Endothelial cell of umbilical vein (primary cell): ENCODE measurements around the gene PLCD3. TPM values are rescaled to one million over a fixed set of nuclear protein-coding genes. Genes with fewer than 3 reads are reported as not detected.

Experiments used
- BruUV-seq: library from RNA; stranded (reverse); fragments of 400-500 nt; replicated peaks from 2 replicates; lab custom pipeline; 2021; lab: Mats Ljungman, UMichigan
- CTCF ChIA-PET: fragments of 300-600, 350-600 bp; sonication (Branson Sonifier 250); formaldehyde crosslinking; loops from one replicate; lab custom pipeline; 2021; ENCODE audit warnings: antibody characterized with exemption, inconsistent platforms; lab: Charles Lee
- POLR2A ChIA-PET: fragments of 300-600, 350-600 bp; sonication (Branson Sonifier 250); formaldehyde crosslinking; loops from one replicate; lab custom pipeline; 2021; ENCODE audit warnings: antibody characterized with exemption, inconsistent platforms; lab: Charles Lee
- DNase-seq: peaks from one replicate; pipeline ENCODE4 v3.0.0-alpha.2; 2011; ENCODE audit warnings: low read depth, low spot score
- FAIRE-seq: peaks from 2 replicates; lab custom pipeline; 2011; peaks lifted over from hg19 to GRCh38; lab: Jason Lieb, UNC
- H2AFZ ChIP-seq: 2 replicates; pipeline ENCODE4 v1.6.0; 2012; ENCODE audit warnings: low read depth, low read length, control low read depth, inconsistent platforms
- H3K27ac ChIP-seq: 2 replicates; pipeline ENCODE4 v1.5.1; 2011; ENCODE audit warnings: low read depth, mild to moderate bottlenecking, control low read depth, low read length, moderate library complexity; ENCODE audit not compliant: insufficient read depth
- H3K27me3 ChIP-seq, 2 experiments: 2 replicates each; pipeline versions ENCODE4 v1.6.0 to v1.6.1; 2011; ENCODE audit warnings: low read length in 2 of 2, mixed read lengths in 1 of 2; ENCODE audit not compliant: control insufficient read depth in 2 of 2, insufficient read depth in 2 of 2
- H3K36me3 ChIP-seq, 2 experiments: 2 replicates in 1 of 2; 3 replicates in 1 of 2; pipeline ENCODE4 v1.5.1; 2011; ENCODE audit warnings: low read length in 2 of 2, mild to moderate bottlenecking in 1 of 2, moderate library complexity in 1 of 2; ENCODE audit not compliant: control insufficient read depth in 2 of 2, insufficient read depth in 2 of 2; ENCODE audit errors: extremely low read depth in 1 of 2
- H3K4me1 ChIP-seq: 3 replicates; pipeline ENCODE4 v1.5.1; 2011; ENCODE audit warnings: mild to moderate bottlenecking, low read length; ENCODE audit not compliant: control insufficient read depth, insufficient read depth; ENCODE audit errors: extremely low read depth
- H3K4me2 ChIP-seq: 2 replicates; pipeline ENCODE4 v1.6.1; 2011; ENCODE audit warnings: low read length, control low read depth, mixed read lengths; ENCODE audit not compliant: insufficient read depth
- H3K4me3 ChIP-seq, 3 experiments: fragments of 200-600 bp in 1 of 3; sonication (generic), shearing (Covaris generic) in 1 of 3; replicated peaks in 1 of 3; 2 replicates each; pipeline ENCODE4 v1.5.1; 2011 to 2016; ENCODE audit warnings: control low read depth in 3 of 3, low read length in 3 of 3, mild to moderate bottlenecking in 2 of 3, inconsistent platforms in 1 of 3, low read depth in 1 of 3, moderate library complexity in 1 of 3; ENCODE audit not compliant: insufficient read depth in 1 of 3
- H3K79me2 ChIP-seq: 2 replicates; pipeline ENCODE4 v1.6.0; 2012; ENCODE audit warnings: low read length, inconsistent platforms; ENCODE audit not compliant: control insufficient read depth, insufficient read depth
- H3K9ac ChIP-seq: replicated peaks from 2 replicates; pipeline ENCODE3; 2011; ENCODE audit warnings: low read length, control low read depth; ENCODE audit not compliant: insufficient read depth; ENCODE audit errors: extremely low read depth
- H3K9me1 ChIP-seq: replicated peaks from 3 replicates; pipeline ENCODE4 v1.6.0; 2011; ENCODE audit warnings: mild to moderate bottlenecking, low read length; ENCODE audit not compliant: control insufficient read depth, insufficient read depth; ENCODE audit errors: extremely low read depth
- H3K9me3 ChIP-seq: replicated peaks from 2 replicates; pipeline ENCODE4 v1.5.1; 2012; ENCODE audit warnings: low read length, inconsistent platforms; ENCODE audit not compliant: control insufficient read depth, insufficient read depth
- H4K20me1 ChIP-seq: replicated peaks from 2 replicates; pipeline ENCODE3; 2011; ENCODE audit warnings: mild to moderate bottlenecking, low read length; ENCODE audit not compliant: control insufficient read depth, insufficient read depth; ENCODE audit errors: extremely low read depth
- EZH2 ChIP-seq: IDR thresholded peaks from 2 replicates; pipeline ENCODE4 v1.6.1; 2012; ENCODE audit warnings: borderline replicate concordance, low read depth, mild to moderate bottlenecking, moderate library complexity, low read length, inconsistent platforms; ENCODE audit not compliant: severe bottlenecking
- FOS ChIP-seq: IDR thresholded peaks from 2 replicates; pipeline ENCODE4 v1.6.1; 2011; ENCODE audit warnings: mild to moderate bottlenecking, low read length, moderate library complexity, borderline replicate concordance; ENCODE audit not compliant: insufficient read depth
- GATA2 ChIP-seq: IDR thresholded peaks from 2 replicates; pipeline ENCODE4 v1.7.0; 2011; ENCODE audit warnings: low read depth, mild to moderate bottlenecking, moderate library complexity, mixed read lengths, low read length; ENCODE audit not compliant: insufficient read length, insufficient read depth
- JUN ChIP-seq: IDR thresholded peaks from 2 replicates; pipeline ENCODE4 v1.6.1; 2011; ENCODE audit warnings: borderline replicate concordance, low read depth; ENCODE audit not compliant: insufficient read length, insufficient read depth
- MYC ChIP-seq: IDR thresholded peaks from one replicate; pipeline ENCODE4 v1.6.1; 2011; ENCODE audit warnings: mild to moderate bottlenecking, low read depth, low read length
- POLR2A ChIP-seq: IDR thresholded peaks from 2 replicates; pipeline ENCODE4 v1.6.1; 2012; ENCODE audit warnings: low read depth, mild to moderate bottlenecking, control low read depth, low read length
- dilution Hi-C: fragments of 300-500 bp; cut with MboI; formaldehyde crosslinking; loops from one replicate; pipeline ENCODE4 v1.15.0; 2019; ENCODE audit warnings: low sequenced_read_pairs; ENCODE audit not compliant: extremely low pct_ligation_motif_present
- intact Hi-C: fragments of 100-400 bp; cut with micrococcal nuclease; formaldehyde crosslinking; loops from one replicate; pipeline ENCODE4 v1.10.0; 2022
- polyA plus RNA-seq, 4 experiments: library from polyadenylated mRNA; depleted of rRNA in 3 of 4; stranded (reverse) in 3 of 4; unstranded in 1 of 4; fragments of >200 nt; gene quantifications; 2 replicates each; pipeline versions ENCODE4 v1.2.1 to v1.2.3, GENCODE V29; 2011 to 2012; ENCODE audit warnings: missing spikeins in 1 of 4
- total RNA-seq: library from RNA; stranded (reverse); gene quantifications from 2 replicates; pipeline ENCODE4 v1.2.3, GENCODE V29; 2021
- TF ChIP-seq, protein P1 (sequence below), 2 donors: IDR thresholded peaks; 1 replicate in 1 of 2; 2 replicates in 1 of 2; pipeline ENCODE4 v1.5.1; 2011; ENCODE audit warnings: low read length in 2 of 2, mild to moderate bottlenecking in 2 of 2, moderate library complexity in 2 of 2, control low read depth in 1 of 2, inconsistent platforms in 1 of 2, low read depth in 1 of 2; ENCODE audit not compliant: insufficient read depth in 1 of 2; ENCODE audit errors: extremely low read depth in 1 of 2
- TF ChIP-seq, protein P2 (sequence below): IDR thresholded peaks from 2 replicates; pipeline ENCODE4 v1.6.1; 2011; ENCODE audit not compliant: insufficient read depth, insufficient read length

Gene PLCD3
- total and polyA plus RNA-seq, 2 donors (not counting 3 experiments of a cell fraction or from before 2014, with no cell fraction given), result 30.4 to 43.1 TPM

DNA sequence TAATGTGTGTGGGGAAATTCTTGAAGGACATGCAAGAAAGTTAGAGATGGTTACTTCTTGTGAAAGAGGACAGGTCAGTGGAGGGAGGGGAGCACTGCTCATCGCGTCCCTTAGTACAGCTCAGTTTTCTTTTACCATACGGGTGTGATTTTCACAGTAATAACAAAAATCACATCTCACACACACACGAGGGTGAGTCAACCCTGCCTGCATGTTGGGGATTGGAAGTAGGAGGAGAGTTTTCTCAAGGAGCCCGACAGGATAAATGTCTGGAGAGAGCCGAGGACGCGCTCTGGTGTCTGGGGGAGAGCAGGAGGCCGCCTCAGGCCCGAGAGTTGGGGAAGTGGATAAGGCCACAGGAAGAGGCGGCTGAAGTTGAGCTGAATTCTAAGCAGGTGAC, 16.4 kb downstream of the PLCD3 start:
- DNase-seq (no peak), FAIRE-seq (no peak)
- ChIA-PET CTCF (interaction anchor here (6.9 kb wide), 1 partner anchor 19 kb away, joined by 34 read pairs; the partner anchor contains the start of gene ACBD4), POLR2A (no interaction called here)
- intact Hi-C loops, result no loop called here
- no peaks in the 10 kb centered on the region for H4K20me1 ChIP-seq
- H2AFZ ChIP-seq, result no peak overlapping the region
- no peaks in the 10 kb centered on the region for H3K4me1 ChIP-seq
- no peak overlapping the region for H3K4me3 ChIP-seq
- no peak for TF ChIP-seq POLR2A
- no TSS peak for BruUV-seq
- H3K9me3 ChIP-seq, result no peaks in the 10 kb centered on the region
- dilution Hi-C loops, result no loop called here
- no peak overlapping the region for H3K9ac ChIP-seq
- H3K4me2 ChIP-seq, result no peak overlapping the region
- no peaks in the 10 kb centered on the region for H3K9me1 ChIP-seq
- no peak overlapping the region for H3K27ac ChIP-seq
- peaks cover 0 to 2% of the 10 kb centered on the region in 2 experiments for H3K36me3 ChIP-seq
- H3K27me3 ChIP-seq, result no peaks in the 10 kb centered on the region
- no peaks in the 10 kb centered on the region for H3K79me2 ChIP-seq

DNA sequence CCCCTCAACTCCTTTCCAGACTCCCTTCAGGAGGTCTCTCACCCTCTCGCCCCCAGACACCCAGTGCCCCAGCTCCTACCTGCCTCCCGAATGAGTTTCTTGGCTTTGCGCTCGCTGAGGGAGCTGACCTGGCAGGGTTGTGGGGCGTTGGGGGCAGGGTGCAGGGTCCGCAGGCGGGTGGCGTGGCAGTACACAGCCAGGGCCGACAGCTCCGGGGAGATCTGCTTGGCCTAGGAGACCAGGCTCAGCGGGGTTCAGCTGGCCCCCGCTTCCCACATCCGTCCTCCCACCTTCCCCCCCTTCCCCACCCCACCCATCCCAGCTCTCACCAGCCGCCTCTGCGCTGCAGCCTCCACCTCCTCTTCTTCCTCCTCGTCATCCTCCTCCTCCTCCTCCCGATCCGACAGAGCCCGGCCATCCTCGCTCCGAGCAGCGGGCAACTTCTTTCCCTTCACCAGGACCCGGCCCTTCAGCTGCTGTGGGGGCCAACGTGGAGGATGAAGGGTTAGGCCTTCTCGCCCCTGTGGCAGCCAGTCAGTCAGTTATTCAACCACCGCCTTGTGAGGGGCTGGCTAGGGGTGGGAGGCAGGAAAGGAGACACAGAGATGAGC, 17.2 kb downstream of the PLCD3 start:
- H3K4me2 ChIP-seq, result no peak overlapping the region
- no peaks in the 10 kb centered on the region for H3K9me3 ChIP-seq
- DNase-seq (no peak), FAIRE-seq (no peak)
- POLR2A ChIA-PET, result no interaction called here
- no peak overlapping the region for H3K27ac ChIP-seq
- no TSS peak for BruUV-seq
- H3K36me3 ChIP-seq, result peaks cover 0 to 2% of the 10 kb centered on the region in 2 experiments
- dilution Hi-C loops, result no loop called here
- H3K9ac ChIP-seq, result no peak overlapping the region
- no peaks in the 10 kb centered on the region for H3K27me3 ChIP-seq
- H3K79me2 ChIP-seq, result no peaks in the 10 kb centered on the region
- no peak overlapping the region for H3K4me3 ChIP-seq
- H3K4me1 ChIP-seq, result no peaks in the 10 kb centered on the region
- CTCF ChIA-PET, result interaction anchor here (6.9 kb wide), 1 partner anchor 20 kb away, joined by 34 read pairs; the partner anchor contains the start of gene ACBD4
- intact Hi-C loops, result no loop called here
- TF ChIP-seq FOS (no peak), GATA2 (no peak), JUN (no peak), MYC (no peak), EZH2 (no peak)
- TF ChIP-seq, protein P1, sequence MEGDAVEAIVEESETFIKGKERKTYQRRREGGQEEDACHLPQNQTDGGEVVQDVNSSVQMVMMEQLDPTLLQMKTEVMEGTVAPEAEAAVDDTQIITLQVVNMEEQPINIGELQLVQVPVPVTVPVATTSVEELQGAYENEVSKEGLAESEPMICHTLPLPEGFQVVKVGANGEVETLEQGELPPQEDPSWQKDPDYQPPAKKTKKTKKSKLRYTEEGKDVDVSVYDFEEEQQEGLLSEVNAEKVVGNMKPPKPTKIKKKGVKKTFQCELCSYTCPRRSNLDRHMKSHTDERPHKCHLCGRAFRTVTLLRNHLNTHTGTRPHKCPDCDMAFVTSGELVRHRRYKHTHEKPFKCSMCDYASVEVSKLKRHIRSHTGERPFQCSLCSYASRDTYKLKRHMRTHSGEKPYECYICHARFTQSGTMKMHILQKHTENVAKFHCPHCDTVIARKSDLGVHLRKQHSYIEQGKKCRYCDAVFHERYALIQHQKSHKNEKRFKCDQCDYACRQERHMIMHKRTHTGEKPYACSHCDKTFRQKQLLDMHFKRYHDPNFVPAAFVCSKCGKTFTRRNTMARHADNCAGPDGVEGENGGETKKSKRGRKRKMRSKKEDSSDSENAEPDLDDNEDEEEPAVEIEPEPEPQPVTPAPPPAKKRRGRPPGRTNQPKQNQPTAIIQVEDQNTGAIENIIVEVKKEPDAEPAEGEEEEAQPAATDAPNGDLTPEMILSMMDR (IDR thresholded peaks at IDR 0.05; ENCODE audit: extremely low read depth in 1 of 2, insufficient read depth in 1 of 2, low read depth in 1 of 2, low read length in 2 of 2), result no peak
- TF ChIP-seq, protein P2, sequence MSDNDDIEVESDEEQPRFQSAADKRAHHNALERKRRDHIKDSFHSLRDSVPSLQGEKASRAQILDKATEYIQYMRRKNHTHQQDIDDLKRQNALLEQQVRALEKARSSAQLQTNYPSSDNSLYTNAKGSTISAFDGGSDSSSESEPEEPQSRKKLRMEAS, result no peak
- H3K9me1 ChIP-seq, result no peaks in the 10 kb centered on the region
- no peak overlapping the region for H2AFZ ChIP-seq
- H4K20me1 ChIP-seq, result no peaks in the 10 kb centered on the region
